ENCODE data around the gene SDK1. TPM values are rescaled to one million over a fixed set of nuclear protein-coding genes. Genes with fewer than 3 reads are reported as not detected.

SDK1 gene
- total and polyA plus RNA-seq, 2 of the 8 experiments (the other 6 are each of a cell fraction or from before 2014, with no cell fraction given): 3.3 to 7.2 TPM

- Histone ChIP-seq H3K4me3 (ENCODE audit: extremely low read depth in 1 of 4, insufficient read depth in 2 of 4, low read depth in 3 of 4, low read length in 4 of 4) (no peak overlapping the region), H3K23ac (ENCODE audit: insufficient read length) (no peak overlapping the region), H3K79me1 (ENCODE audit: low read depth, low read length) (no peaks in the 10 kb centered on the region; the same call in 1 of the 2 replicates), H3K27me3 (replicated peaks in 1 of 4; ENCODE audit: control insufficient read depth in 3 of 4, extremely low read depth in 1 of 4, insufficient read depth in 3 of 4, low read length in 3 of 4) (no peaks in the 10 kb centered on the region), H3K9ac (replicated peaks in 1 of 4; ENCODE audit: extremely low read depth in 1 of 4, low read depth in 3 of 4, low read length in 3 of 4) (no peak overlapping the region), H3K14ac (ENCODE audit: insufficient read length) (no peak overlapping the region), H3K9me3 (ENCODE audit: insufficient read depth in 2 of 2, low read depth in 1 of 2, low read length in 1 of 2) (no peaks in the 10 kb centered on the region; a peak in 1 of 4 replicates), H3K4me1 (replicated peaks in 1 of 4; ENCODE audit: control insufficient read depth in 3 of 4, insufficient read depth in 4 of 4, low read length in 3 of 4) (no peaks in the 10 kb centered on the region), H4K5ac (ENCODE audit: insufficient read length, low read depth, low read length) (no peak overlapping the region), H2AK5ac (ENCODE audit: low read depth, low read length) (no peak overlapping the region), H3K27ac (ENCODE audit: low read depth, low read length) (no peak overlapping the region), H2BK120ac (replicated peaks; ENCODE audit: low read depth, low read length) (no peak overlapping the region), H3K36me3 (ENCODE audit: control insufficient read depth in 2 of 4, insufficient read depth in 4 of 4, low read length in 3 of 4) (no peaks in the 10 kb centered on the region), H4K20me1 (replicated peaks in 1 of 2; ENCODE audit: control insufficient read depth in 1 of 2, insufficient read depth in 2 of 2, low read length in 2 of 2) (no peaks in the 10 kb centered on the region), H3K4ac (replicated peaks; ENCODE audit: insufficient read length, low read depth, low read length) (no peak overlapping the region), H2BK5ac (ENCODE audit: low read depth, low read length) (no peak overlapping the region), H4K8ac (ENCODE audit: extremely low read depth, insufficient read depth, low read length) (no peak overlapping the region), H2AFZ (ENCODE audit: low read length) (no peak overlapping the region), H2BK12ac (ENCODE audit: low read depth, low read length) (no peak overlapping the region), H3K79me2 (ENCODE audit: control insufficient read depth in 1 of 2, insufficient read depth in 2 of 2, low read length in 2 of 2) (no peaks in the 10 kb centered on the region), H2BK20ac (ENCODE audit: low read length) (no peak overlapping the region), H3K23me2 (ENCODE audit: low read depth, low read length) (no peaks in the 10 kb centered on the region), H3K18ac (ENCODE audit: extremely low read depth, low read length) (no peak overlapping the region), H3K56ac (replicated peaks; ENCODE audit: insufficient read length, low read depth, low read length) (no peak overlapping the region), H4K91ac (replicated peaks; ENCODE audit: insufficient read length, low read length) (no peak overlapping the region), H2BK15ac (ENCODE audit: low read length) (no peak overlapping the region), H3K4me2 (ENCODE audit: insufficient read depth in 1 of 2, low read depth in 2 of 2, low read length in 2 of 2) (no peak overlapping the region)
- ChIA-PET POLR2A (ENCODE audit: partially characterized antibody) (no interaction called here), CTCF (ENCODE audit: partially characterized antibody) (no interaction called here)
- no peak for DNase-seq (ENCODE audit: low read depth in 1 of 2, low spot score in 2 of 2)
- no peak for FAIRE-seq
- WGBS, 2 experiments (ENCODE audit: extremely low coverage in 1 of 2, insufficient coverage in 1 of 2, insufficient read length in 1 of 2, insufficient replicate concordance in 2 of 2, low coverage in 1 of 2, low lambda C conversion rate in 2 of 2, missing lambda C conversion rate in 1 of 2): 83% methylated on average over 4 of the region's 7 CpGs; no CpG with 5 or more reads in 1 of the 2 experiments
- TF ChIP-seq USF2 (IDR thresholded peaks at IDR 0.05; ENCODE audit: low read length): no peak
- TF ChIP-seq TEAD4 (IDR thresholded peaks at IDR 0.05; ENCODE audit: low read depth, low read length): no peak
- no peak for TF ChIP-seq SRF (IDR thresholded peaks at IDR 0.05; ENCODE audit: low read depth, low read length)
- TF ChIP-seq NRF1 (IDR thresholded peaks at IDR 0.05; ENCODE audit: low read depth, low read length): no peak
- no peak for TF ChIP-seq SP4 (IDR thresholded peaks at IDR 0.05; ENCODE audit: low read length)
- TF ChIP-seq MAX (IDR thresholded peaks at IDR 0.05): no peak
- no peak for TF ChIP-seq CBX5 (IDR thresholded peaks at IDR 0.05; ENCODE audit: low read depth, low read length)
- TF ChIP-seq ASH2L (IDR thresholded peaks at IDR 0.05; ENCODE audit: low read length): no peak
- no peak for TF ChIP-seq YY1 (IDR thresholded peaks at IDR 0.05; ENCODE audit: low read depth, low read length)
- no peak for TF ChIP-seq SP1 (IDR thresholded peaks at IDR 0.05; ENCODE audit: low read depth, low read length)
- no peak for TF ChIP-seq TCF12 (IDR thresholded peaks at IDR 0.05; ENCODE audit: low read depth, low read length)
Observed at GRCh38 chr7:3953946-3954345, 652.9 kb downstream of the SDK1 start.
